GM23248 (cell line): ENCODE results near the gene KCNJ9.

Experiments used
- EZH2 ChIP-seq: fragments of 200-600 bp; sonication (generic); IDR thresholded peaks from 2 replicates; pipeline ENCODE4 v1.6.1; 2018; ENCODE audit warnings: antibody characterized with exemption, mild to moderate bottlenecking; ENCODE audit not compliant: insufficient read depth, poor library complexity, severe bottlenecking
- EZH2phosphoT487 ChIP-seq: fragments of 200-600 bp; sonication (generic); IDR thresholded peaks from 2 replicates; pipeline ENCODE4 v1.6.1; 2018; ENCODE audit warnings: antibody characterized with exemption, moderate library complexity, mild to moderate bottlenecking, low read depth; ENCODE audit not compliant: insufficient read depth

GRCh38 chr1:160117300-160117699 is 36.0 kb downstream of the KCNJ9 start:
- TF ChIP-seq EZH2phosphoT487: no peak
- no peak for TF ChIP-seq EZH2
